GM21576 (cell line): ENCODE results near the gene POLDIP2.
"Not testable (repeated sequence)": the region's sequence is repeated elsewhere in the genome, so short reads cannot be mapped to it uniquely, and the experiment has no call there.

Experiments used
- ATAC-seq: cut with Tn5 transposase; IDR thresholded peaks from one replicate; pipeline ENCODE4 v1.9.1; 2021; ENCODE audit warnings: mild to moderate bottlenecking, moderate library complexity; ENCODE audit not compliant: unreplicated experiment

The POLDIP2 gene

GRCh38 chr17:28338769-28339212 lies 18.5 kb downstream of the POLDIP2 start:
- not testable (repeated sequence) for ATAC-seq

DNA sequence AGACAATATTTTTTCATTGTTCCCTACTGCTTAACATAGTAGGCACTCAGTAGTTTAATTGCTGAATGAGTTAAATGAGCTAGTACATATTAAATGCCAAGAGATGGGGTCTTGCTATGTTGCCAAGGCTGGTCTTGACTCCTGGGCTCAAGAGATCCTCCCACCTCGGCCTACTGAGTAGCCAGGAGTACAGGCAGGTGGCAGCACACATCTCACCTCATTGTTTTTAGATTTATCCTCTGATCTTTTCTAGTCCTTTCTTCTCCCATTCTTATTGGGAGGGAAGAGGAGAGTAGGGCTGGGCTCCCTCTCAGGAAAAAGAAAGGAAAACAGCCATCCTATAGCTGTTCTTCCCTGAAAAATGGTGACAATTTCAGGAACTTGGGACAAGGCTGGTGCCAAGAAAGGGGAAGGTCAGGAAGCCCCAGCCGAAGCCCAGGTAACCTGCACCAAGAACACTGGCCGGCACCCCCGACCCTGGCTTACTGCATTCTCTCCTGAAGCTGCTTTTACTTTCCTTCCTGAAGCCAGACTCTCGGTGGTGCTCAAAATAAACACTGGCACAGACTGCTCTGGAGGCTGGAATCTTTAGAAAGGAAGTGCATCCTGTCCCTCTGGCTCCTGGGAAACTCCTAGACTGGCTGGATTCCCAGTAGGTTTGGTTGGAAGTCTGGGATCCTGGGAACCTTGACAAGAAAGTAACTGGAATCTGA lies 19.1 kb downstream of the POLDIP2 start:
- ATAC-seq: no peak

DNA sequence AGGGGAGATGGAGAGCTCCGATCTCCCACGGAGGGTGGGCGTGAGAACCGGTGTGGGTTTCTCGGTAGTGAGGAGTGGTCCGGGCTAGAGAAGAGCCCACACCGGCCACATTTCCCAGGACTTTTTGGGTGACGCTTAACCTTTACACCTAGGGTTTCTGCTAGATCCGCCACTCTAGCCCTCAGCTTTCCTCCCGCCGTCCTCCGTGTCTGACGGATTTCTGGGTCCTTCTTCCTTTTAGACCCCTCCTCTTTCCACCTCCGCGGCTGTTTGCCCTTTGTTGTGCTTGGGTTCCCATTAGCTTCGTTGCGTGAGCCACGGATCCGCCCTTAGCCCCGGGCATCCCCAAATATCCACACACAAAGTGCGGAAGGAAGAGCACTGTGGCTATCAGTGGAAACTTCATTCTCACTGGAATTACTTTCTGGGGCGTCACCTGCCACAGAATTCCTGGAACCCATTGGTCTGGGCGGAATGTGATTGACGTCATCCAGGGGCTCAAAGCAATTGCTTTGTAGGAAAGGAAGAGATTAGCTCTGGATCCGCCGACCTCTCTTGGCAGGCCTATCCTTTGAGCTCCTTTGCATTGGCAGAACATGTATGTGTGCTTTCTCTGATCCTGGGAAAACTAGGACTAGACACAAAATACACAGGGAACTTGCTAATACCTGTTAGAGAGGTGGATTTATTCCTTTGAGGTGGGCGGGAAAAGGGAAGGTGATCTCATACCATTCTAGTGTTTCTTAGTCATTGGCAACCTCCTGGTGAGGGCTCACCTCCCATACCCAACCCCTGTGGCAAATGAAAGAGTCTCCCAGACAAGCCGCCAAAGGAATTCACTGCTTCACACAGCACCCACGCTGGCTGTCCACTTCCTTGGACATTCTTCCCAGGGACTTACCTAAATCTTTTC lies 21.1 kb downstream of the POLDIP2 start:
- ATAC-seq: no peak

GRCh38 chr17:28335201-28335958 lies 21.9 kb downstream of the POLDIP2 start, which contains the start of the genes IFT20 and TNFAIP1:
Gene IFT20 (minus strand): TSS chr17:28335472. CDS start chr17:28331985, 3,487 bp downstream.
Gene TNFAIP1 (plus strand): TSS chr17:28335761. CDS start chr17:28339522, 3,761 bp downstream.
- ATAC-seq: peak; percentile 95

DNA sequence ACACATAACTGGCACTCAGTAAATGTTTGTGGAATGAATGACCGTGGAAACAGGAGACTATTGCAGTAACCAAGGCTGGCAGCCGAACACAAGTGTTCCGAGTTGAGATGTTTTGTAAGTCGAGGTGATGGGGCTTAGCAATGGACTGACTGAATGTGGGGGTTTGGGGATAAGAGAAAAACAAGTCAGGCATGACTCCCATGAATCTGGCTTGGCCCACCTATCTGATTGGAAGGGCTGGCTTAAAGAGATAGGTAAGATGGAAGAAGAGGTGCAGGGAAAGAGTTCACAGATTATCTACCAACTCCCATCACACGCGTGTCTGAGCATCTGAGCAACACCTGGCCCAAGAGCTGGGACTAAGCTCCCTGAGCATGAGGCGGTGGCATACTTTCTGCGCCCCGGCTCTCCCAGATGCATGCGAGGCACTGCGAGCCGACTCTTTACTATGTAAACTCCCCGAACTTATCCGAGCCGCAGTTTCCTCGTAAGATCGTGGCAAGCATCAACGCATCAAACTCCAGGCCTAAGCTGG lies 22.6 kb downstream of the POLDIP2 start:
- ATAC-seq: no peak

DNA sequence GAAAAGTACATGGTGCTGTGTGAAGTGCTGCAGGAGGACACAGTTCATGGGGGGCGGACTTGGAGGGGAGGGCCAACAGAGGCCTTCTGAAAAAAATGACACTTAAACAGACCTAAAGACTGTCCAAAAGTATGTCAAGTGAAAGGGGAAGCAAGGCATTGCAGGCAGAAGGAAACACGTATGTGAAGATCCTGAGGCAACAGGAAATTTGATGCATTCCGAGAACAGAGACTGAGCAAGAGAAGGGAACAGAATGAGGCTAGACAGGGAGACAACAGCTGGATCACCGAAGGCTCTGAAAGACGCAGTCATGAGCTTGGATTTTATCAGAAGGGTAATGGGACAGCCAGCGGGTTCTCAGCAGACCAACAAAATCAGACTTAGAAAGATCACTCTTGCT lies 23.2 kb downstream of the POLDIP2 start:
- no peak for ATAC-seq

DNA sequence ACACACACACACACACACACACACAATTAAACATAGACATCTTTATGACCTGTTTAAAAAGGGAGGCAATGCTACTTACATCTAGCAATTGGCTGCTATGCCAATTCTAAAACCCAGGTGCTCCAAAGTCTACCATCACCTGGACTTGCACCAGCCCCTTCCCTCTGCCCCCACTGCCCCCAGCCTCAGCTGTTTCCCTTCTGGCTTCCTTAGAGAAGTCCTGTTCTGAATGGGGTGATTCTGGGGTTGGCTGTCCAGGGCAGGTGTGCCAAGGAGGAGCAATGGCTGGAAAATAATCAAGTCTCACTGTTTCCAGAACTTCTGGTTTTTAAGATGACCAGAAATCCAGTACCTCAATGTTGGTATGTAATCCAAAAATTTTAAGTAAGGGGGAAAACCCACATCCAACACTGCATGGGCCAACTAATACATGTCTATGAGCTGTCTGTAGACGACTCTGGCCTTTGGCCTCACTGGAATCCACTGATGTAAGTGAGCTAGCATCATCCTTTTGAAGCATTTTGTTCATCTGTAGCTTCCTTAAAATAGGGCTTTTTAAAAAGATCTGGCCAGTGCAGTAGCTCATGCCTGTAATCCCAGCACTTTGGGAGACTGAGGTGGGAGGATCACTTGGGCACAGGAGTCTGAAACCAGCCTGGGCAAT lies 24.1 kb downstream of the POLDIP2 start:
- ATAC-seq: no peak

DNA sequence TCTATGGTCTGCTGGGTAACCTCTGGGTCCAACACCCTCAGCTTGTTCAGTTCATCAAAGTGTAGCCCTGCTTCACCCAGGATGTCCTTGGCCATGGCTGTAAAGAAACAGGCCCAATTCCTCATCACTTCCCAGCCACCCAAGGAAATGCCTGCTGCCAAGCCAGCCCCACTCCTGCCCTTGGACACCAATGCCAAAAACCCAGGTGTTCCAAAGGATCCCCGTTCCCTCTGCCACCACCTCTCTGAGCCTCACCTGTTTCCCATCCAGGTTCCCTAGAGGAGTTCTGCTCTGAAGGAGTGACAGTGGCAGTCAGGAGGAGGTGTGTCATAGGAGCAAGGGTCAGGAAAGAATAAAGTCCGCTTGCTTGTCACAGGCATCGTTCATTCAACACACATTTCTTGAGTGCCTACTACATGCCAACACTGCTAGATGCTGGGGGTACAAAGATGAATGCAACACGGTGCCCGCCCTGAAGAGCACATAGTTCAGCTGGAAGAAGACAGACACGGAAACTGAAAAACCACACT lies 25.4 kb downstream of the POLDIP2 start:
- ATAC-seq: no peak

- ATAC-seq: no peak
Observed at GRCh38 chr17:28330671-28331070, 26.7 kb downstream of the POLDIP2 start.

DNA sequence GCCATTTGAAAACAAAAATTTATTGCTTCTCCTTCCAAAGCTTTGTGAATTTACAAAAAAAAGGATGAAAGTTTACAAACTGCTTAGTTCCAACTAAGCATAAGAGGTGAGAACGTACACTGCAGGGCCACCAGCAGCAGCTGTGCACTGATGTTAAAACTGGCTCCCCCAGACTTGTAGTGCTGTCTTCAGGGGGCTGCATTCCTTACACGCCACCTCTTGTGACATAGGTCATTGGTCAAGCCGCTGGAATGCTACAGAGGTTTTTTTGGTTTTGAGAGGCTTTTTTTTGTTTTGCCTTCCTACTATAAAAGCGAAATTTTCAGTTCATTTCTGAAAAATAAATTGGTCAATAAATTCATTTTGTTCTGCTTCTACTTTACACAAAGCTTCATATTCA lies 29.0 kb downstream of the POLDIP2 start:
- ATAC-seq: no peak

DNA sequence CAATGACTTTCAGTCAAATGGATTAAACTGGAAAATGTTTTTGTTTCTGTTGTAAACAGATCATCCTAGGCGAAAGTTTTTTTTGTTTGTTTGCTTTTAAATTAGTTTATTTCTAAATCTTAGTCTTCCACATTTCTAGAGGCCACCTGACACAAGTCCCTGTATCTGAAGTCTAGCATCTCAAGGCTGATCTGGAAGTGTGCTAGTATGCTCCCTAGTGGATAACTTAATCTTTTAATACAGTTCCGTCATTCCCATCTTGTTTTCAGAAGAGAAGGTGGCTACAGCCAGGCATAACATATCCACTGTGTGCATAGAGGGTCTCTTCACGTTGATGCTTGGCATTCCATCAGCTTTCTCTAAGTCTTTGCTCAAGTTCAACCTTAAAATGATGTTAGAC lies 29.6 kb downstream of the POLDIP2 start:
- ATAC-seq: no peak

GRCh38 chr17:28327031-28327607 lies 30.2 kb downstream of the POLDIP2 start:
- peak; percentile 56 for ATAC-seq

DNA sequence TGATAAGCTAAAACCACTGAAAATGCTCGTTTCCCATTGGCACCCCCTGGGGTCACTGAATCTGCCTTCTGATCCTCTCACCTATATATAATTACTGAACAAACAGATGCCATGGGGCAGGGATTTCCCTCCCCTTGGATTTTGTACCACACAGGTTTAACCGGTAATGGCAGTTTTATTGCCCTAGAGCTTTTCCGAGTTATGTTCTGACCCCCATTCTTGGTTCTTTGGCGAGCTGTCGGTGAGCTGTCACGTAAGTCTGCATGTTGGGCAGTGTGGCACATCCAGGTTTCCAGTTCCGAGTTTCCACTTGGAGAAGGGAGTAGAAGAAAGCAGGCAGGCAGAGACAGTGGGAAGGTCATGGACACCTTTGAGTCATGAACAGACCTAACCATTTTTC lies 31.2 kb downstream of the POLDIP2 start:
- ATAC-seq: no peak

DNA sequence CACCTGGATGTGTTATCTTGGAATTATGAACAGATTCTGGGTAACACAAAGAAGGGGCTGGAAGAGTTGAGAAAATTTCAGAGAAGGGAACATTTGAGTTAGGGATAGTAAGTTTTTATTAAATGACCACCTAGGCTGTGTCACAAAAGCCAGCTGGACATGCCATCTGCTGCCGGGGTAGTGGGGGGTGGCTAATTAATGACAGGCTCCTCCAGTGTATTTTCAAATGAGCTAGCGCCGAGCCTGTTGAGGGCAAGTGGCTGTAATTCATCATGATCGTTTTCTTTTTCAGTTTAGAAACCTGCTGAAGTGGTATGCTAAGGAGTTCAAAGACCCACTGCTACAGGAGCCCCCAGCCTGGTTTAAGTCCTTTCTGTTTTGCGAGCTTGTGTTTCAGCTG lies 32.1 kb downstream of the POLDIP2 start:
- ATAC-seq: no peak

DNA sequence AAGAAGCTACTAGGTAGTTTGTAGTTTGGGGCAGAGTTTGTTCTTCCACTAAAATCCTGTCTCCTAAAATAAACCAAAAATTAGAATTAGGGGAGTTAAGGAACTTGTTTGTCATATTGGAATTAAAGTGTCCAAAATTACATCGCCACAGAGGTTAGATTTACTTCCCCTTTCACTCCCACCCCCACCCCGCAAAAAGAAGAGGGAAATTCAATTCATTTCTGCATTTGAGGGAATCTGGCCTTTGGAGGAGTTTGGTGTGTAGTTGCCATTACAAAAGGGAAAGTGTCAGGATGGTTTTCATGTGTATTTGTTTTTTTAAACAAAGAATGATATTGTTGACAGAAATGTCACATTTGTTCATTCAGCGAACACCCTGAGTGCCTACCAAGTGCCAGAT lies 32.5 kb downstream of the POLDIP2 start:
- no peak for ATAC-seq

GRCh38 chr17:28324267-28324745 lies 33.0 kb downstream of the POLDIP2 start:
- no peak for ATAC-seq

DNA sequence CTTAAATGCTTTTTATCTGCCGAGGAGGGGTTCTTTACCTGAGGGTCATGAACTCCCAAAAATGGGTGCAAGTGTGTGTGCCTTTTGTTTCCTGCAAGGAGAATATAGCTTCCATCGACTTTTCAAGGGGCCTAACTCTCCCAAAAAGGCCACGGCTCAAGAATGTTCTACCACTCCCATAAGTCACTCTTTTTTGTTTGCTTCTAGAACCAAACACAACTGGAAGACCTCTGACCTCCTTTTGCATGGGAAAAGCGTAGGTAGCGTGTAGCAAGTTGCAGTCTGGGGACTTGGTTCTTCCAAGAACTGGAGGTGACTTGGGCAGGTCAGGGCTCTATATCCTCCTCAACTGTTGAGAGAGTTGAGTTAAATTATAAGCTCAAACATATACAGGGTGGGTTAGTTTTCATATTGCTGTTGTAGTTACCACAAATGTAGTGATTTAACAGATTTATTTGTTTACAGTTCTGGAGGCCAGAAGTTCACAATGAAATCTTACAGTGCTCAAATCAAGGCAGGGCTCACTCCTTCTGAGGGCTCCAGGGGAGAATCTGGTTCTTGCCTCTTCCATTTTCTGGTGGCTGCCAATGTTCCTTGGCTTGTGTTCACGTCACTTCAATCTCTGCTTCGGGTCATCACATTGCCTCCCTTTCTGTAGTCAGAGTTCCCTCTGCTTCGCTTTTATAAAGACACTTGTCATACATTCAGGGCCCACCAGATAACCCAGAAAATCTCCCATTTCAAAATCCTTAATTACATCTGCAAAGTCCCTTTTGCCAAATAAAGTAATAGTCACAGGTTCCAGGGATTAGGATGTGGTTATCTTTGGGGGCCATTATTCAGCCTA lies 36.9 kb downstream of the POLDIP2 start:
- ATAC-seq: no peak

- ATAC-seq: no peak
Observed at GRCh38 chr17:28319598-28319935, 37.8 kb downstream of the POLDIP2 start.
